ENCODE measurements around the gene TRPT1.

DNA sequence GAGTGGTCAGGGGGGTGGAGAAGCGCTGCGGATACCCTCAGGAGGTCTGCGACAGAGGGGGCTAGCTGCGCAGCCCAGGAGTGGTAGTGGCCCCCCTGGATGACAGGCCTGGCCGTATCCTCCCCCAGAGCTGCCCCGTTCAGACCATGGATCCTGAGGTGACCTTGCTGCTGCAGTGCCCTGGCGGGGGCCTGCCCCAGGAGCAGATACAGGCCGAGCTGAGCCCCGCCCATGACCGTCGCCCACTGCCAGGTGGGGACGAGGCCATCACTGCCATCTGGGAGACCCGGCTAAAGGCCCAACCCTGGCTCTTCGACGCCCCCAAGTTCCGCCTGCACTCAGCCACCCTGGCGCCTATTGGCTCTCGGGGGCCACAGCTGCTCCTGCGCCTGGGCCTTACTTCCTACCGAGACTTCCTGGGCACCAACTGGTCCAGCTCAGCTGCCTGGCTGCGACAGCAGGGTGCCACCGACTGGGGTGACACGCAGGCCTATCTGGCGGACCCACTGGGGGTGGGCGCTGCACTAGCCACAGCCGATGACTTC is 593 bp upstream of the TRPT1 start:
- TF ChIP-seq POLR2A (IDR thresholded peaks at IDR 0.05) = no peak
- TF ChIP-seq, protein P1, sequence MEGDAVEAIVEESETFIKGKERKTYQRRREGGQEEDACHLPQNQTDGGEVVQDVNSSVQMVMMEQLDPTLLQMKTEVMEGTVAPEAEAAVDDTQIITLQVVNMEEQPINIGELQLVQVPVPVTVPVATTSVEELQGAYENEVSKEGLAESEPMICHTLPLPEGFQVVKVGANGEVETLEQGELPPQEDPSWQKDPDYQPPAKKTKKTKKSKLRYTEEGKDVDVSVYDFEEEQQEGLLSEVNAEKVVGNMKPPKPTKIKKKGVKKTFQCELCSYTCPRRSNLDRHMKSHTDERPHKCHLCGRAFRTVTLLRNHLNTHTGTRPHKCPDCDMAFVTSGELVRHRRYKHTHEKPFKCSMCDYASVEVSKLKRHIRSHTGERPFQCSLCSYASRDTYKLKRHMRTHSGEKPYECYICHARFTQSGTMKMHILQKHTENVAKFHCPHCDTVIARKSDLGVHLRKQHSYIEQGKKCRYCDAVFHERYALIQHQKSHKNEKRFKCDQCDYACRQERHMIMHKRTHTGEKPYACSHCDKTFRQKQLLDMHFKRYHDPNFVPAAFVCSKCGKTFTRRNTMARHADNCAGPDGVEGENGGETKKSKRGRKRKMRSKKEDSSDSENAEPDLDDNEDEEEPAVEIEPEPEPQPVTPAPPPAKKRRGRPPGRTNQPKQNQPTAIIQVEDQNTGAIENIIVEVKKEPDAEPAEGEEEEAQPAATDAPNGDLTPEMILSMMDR (IDR thresholded peaks at IDR 0.05) = peak in 1 of 6 experiments; percentile 8
